Measurements from ENCODE around the gene DUSP9.

Gene DUSP9

DNA sequence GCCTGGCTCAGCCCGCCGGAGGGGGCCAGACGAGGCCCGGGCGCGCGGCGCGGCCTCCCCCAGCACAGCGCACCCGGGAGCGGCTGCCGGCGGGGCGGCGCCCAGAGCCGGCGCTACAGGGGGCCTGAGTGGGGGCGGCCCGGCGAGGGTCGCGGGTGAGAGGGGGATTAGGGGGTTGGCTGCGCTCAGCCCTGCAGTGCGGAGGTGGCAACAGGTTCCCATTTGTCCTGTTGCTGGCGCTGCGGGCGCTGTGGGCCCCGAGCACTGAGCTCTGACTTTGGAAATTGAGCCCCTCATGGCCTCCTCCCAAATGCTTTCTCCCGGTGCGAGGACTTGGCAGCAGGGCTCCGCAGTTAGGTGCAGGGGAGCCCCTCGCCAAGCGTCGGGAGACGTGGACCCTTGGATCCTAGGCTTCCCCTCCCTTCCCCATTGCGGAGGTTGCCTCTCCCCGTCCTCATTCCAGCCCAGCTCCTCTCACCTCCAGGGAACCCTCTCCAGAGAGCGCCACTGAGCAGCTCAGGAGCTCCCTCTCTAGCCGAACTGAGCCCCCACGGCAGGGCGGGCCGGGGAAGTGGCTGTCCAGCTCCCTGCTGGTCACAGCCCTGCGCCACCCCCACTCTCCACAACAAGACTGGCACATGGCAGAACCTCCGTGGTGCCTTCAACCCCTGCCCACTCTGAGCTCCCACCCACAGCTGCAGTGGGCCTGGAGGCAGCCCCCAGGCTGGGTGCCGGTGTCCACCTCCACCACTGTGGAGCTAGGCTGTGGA lies 2.5 kb upstream of the DUSP9 start (continued):
- TF ChIP-seq, protein P1, sequence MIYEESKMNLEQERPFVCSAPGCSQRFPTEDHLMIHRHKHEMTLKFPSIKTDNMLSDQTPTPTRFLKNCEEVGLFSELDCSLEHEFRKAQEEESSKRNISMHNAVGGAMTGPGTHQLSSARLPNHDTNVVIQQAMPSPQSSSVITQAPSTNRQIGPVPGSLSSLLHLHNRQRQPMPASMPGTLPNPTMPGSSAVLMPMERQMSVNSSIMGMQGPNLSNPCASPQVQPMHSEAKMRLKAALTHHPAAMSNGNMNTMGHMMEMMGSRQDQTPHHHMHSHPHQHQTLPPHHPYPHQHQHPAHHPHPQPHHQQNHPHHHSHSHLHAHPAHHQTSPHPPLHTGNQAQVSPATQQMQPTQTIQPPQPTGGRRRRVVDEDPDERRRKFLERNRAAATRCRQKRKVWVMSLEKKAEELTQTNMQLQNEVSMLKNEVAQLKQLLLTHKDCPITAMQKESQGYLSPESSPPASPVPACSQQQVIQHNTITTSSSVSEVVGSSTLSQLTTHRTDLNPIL (CRISPR knock-in tag; IDR thresholded peaks at IDR 0.05; ENCODE audit: low read depth), result no peak
- TF ChIP-seq ESRRG (CRISPR knock-in tag; IDR thresholded peaks at IDR 0.05) (no peak), ZNF8 (CRISPR knock-in tag; IDR thresholded peaks at IDR 0.05) (no peak), CSRNP3 (CRISPR knock-in tag; IDR thresholded peaks at IDR 0.05) (no peak), PPARA (CRISPR knock-in tag; IDR thresholded peaks at IDR 0.05; ENCODE audit: borderline replicate concordance) (no peak), ZNF70 (CRISPR knock-in tag; IDR thresholded peaks at IDR 0.05) (no peak)

DNA sequence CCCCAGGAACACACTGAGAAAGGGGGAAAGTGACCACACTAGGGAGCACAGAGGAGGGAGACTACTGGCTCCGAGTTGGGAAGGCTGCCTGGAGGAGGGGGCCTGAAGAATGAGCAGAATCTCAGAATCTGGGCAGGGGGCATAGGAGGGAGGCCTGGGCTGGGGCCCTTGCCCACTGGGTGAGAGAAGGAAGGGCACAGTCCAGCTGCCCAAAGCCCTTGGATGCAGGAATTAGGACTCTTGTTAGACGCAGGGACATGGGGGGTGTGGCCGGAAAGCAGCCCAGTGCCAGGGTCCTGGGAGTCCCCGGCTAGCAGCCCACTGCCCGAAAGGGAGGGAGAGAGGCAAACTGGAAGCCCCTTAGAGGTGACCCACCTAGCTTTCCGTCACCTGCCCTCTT lies 1.9 kb upstream of the DUSP9 start:
- no peak for TF ChIP-seq ISL1 (CRISPR knock-in tag; IDR thresholded peaks at IDR 0.05)
- no peak for TF ChIP-seq CSRNP3 (CRISPR knock-in tag; IDR thresholded peaks at IDR 0.05)
- no peak for TF ChIP-seq ZNF8 (CRISPR knock-in tag; IDR thresholded peaks at IDR 0.05)
- no peak for TF ChIP-seq CSDC2 (CRISPR knock-in tag; IDR thresholded peaks at IDR 0.05)
- no peak for TF ChIP-seq TCF4 (CRISPR knock-in tag; IDR thresholded peaks at IDR 0.05; ENCODE audit: borderline replicate concordance)
- no peak for TF ChIP-seq ZNF565 (CRISPR knock-in tag; conservative IDR thresholded peaks at IDR 0.05; ENCODE audit: low read depth)
- TF ChIP-seq ZNF70 (CRISPR knock-in tag; IDR thresholded peaks at IDR 0.05), result no peak
- no peak for TF ChIP-seq RARB (CRISPR knock-in tag; IDR thresholded peaks at IDR 0.05)
- no peak for TF ChIP-seq BACH2 (CRISPR knock-in tag; IDR thresholded peaks at IDR 0.05; ENCODE audit: borderline replicate concordance)
- TF ChIP-seq, protein P1 (CRISPR knock-in tag; IDR thresholded peaks at IDR 0.05; ENCODE audit: low read depth), result no peak
- no peak for TF ChIP-seq ESRRG (CRISPR knock-in tag; IDR thresholded peaks at IDR 0.05)
- no peak for TF ChIP-seq TOX (CRISPR knock-in tag; IDR thresholded peaks at IDR 0.05; ENCODE audit: borderline replicate concordance)
- TF ChIP-seq ZFP30 (CRISPR knock-in tag; IDR thresholded peaks at IDR 0.05), result no peak
- TF ChIP-seq, protein P2, sequence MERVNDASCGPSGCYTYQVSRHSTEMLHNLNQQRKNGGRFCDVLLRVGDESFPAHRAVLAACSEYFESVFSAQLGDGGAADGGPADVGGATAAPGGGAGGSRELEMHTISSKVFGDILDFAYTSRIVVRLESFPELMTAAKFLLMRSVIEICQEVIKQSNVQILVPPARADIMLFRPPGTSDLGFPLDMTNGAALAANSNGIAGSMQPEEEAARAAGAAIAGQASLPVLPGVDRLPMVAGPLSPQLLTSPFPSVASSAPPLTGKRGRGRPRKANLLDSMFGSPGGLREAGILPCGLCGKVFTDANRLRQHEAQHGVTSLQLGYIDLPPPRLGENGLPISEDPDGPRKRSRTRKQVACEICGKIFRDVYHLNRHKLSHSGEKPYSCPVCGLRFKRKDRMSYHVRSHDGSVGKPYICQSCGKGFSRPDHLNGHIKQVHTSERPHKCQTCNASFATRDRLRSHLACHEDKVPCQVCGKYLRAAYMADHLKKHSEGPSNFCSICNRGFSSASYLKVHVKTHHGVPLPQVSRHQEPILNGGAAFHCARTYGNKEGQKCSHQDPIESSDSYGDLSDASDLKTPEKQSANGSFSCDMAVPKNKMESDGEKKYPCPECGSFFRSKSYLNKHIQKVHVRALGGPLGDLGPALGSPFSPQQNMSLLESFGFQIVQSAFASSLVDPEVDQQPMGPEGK (CRISPR knock-in tag; IDR thresholded peaks at IDR 0.05; ENCODE audit: borderline replicate concordance), result no peak
- ATAC-seq, result no peak

- no peak for ATAC-seq
Measured at GRCh38 chrX:153645921-153646488, 998 bp upstream of the DUSP9 start.

More at GRCh38 chrX:153645921-153646488, 998 bp upstream of the DUSP9 start:
- TF ChIP-seq RARB (CRISPR knock-in tag; IDR thresholded peaks at IDR 0.05) (no peak), ZC3H10 (CRISPR knock-in tag; IDR thresholded peaks at IDR 0.05) (no peak), PPARA (CRISPR knock-in tag; IDR thresholded peaks at IDR 0.05; ENCODE audit: borderline replicate concordance) (no peak), CSDC2 (CRISPR knock-in tag; IDR thresholded peaks at IDR 0.05) (no peak), CSRNP3 (CRISPR knock-in tag; IDR thresholded peaks at IDR 0.05) (no peak), ZFP3 (CRISPR knock-in tag; IDR thresholded peaks at IDR 0.05) (no peak)
- TF ChIP-seq, protein P2 (CRISPR knock-in tag; IDR thresholded peaks at IDR 0.05; ENCODE audit: borderline replicate concordance), result no peak
- TF ChIP-seq, protein P3, sequence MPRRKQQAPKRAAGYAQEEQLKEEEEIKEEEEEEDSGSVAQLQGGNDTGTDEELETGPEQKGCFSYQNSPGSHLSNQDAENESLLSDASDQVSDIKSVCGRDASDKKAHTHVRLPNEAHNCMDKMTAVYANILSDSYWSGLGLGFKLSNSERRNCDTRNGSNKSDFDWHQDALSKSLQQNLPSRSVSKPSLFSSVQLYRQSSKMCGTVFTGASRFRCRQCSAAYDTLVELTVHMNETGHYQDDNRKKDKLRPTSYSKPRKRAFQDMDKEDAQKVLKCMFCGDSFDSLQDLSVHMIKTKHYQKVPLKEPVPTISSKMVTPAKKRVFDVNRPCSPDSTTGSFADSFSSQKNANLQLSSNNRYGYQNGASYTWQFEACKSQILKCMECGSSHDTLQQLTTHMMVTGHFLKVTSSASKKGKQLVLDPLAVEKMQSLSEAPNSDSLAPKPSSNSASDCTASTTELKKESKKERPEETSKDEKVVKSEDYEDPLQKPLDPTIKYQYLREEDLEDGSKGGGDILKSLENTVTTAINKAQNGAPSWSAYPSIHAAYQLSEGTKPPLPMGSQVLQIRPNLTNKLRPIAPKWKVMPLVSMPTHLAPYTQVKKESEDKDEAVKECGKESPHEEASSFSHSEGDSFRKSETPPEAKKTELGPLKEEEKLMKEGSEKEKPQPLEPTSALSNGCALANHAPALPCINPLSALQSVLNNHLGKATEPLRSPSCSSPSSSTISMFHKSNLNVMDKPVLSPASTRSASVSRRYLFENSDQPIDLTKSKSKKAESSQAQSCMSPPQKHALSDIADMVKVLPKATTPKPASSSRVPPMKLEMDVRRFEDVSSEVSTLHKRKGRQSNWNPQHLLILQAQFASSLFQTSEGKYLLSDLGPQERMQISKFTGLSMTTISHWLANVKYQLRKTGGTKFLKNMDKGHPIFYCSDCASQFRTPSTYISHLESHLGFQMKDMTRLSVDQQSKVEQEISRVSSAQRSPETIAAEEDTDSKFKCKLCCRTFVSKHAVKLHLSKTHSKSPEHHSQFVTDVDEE (CRISPR knock-in tag; IDR thresholded peaks at IDR 0.05), result no peak
- TF ChIP-seq, protein P1 (CRISPR knock-in tag; IDR thresholded peaks at IDR 0.05; ENCODE audit: low read depth), result no peak

Data from SK-N-SH treated with all-trans-retinoic acid at 6 μM for 48 hours (cell line).